Measurements from ENCODE around the gene HHATL. TPM values are rescaled to one million over a fixed set of nuclear protein-coding genes. Genes with fewer than 3 reads are reported as not detected.

The HHATL gene
- total RNA-seq, 3 donors from 2014 or later = 0.70 TPM; not detected in 2

DNA sequence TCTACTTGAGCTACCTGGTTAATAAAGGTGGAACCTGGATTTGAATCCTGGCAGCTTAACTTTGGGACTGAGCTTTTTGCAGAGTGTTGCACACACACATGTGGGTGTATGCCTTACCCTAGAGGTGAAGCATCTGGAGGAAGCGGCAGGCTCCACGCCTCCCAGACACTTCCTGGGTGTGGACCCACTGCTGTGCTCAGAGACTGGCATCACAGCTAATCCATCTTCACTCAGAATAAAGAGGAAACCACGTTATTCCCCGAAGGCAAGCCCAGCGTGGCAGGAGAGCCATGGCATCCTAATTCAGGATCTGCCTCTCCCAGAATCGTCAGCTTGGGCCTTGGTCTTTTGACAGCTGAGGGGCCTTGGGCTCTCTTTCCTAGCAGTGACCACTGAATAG is 45.0 kb upstream of the HHATL start:
- ATAC-seq = peak; percentile 48

DNA sequence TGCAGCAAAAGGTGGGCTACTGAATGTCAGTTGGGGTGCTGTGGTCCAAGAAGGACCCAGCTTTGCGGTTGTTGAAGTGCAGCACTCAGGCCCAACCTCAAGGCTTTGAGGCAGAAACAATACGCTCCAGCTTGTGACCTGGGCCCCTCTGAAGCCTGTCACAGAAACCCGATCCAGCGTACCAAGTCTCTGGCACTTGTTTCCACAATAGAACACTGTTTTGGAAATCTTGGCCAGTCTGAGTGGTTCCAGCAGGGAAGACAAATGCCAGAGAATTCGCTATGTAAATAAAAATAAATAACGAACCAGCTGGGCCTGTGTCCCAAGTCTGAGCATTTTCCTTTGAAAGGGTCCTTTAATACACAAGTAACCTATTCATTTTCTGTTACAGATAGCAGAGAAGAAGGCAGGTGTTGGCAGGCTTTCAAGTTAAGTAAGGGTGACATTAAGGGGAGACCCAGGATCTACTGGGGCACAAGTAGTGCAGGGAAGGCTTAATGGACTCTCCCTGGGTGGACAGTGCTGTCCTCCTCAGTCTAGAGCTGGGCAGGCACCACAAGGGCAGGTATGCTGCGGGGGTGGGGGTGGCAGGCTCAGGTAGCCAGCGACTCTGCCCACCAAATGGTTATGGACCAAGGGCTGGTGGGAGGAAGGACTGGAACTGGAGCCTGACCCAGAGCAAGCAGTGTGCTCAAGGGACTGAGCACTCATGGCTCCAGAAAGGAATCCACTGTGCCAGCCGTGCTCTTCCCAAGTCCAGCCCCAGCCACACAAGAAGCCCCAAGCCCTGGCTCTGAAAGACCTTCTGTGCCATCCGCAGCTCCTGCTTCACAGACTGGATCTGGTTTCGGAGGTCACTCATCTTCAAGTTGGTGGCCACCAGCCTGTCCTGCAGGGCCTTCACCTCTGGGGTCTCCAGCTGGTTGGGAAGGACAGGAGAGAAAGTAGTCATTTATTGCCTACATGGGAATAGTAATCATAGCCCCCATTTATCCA is 44.2 kb upstream of the HHATL start:
- TF ChIP-seq, protein P1, sequence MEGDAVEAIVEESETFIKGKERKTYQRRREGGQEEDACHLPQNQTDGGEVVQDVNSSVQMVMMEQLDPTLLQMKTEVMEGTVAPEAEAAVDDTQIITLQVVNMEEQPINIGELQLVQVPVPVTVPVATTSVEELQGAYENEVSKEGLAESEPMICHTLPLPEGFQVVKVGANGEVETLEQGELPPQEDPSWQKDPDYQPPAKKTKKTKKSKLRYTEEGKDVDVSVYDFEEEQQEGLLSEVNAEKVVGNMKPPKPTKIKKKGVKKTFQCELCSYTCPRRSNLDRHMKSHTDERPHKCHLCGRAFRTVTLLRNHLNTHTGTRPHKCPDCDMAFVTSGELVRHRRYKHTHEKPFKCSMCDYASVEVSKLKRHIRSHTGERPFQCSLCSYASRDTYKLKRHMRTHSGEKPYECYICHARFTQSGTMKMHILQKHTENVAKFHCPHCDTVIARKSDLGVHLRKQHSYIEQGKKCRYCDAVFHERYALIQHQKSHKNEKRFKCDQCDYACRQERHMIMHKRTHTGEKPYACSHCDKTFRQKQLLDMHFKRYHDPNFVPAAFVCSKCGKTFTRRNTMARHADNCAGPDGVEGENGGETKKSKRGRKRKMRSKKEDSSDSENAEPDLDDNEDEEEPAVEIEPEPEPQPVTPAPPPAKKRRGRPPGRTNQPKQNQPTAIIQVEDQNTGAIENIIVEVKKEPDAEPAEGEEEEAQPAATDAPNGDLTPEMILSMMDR (IDR thresholded peaks at IDR 0.05) = no peak
- H3K36me3 ChIP-seq (ENCODE audit: low read depth) = no peaks in the 10 kb centered on the region
- no peaks in the 10 kb centered on the region for H3K9me3 ChIP-seq
- no peak overlapping the region for H3K4me3 ChIP-seq
- H3K4me1 ChIP-seq (ENCODE audit: low read depth) = no peaks in the 10 kb centered on the region
- ATAC-seq (peak; percentile 21), DNase-seq (no peak)
- intact Hi-C loops (cut with DNase I, micrococcal nuclease) = loop anchor here in 1 of 2 donors (10.0 kb wide), 1 partner anchor 92 kb away; the partner anchor contains the start of gene ZBTB47

More for the DNA sequence above, 45.0 kb upstream of the HHATL start:
- Histone ChIP-seq H3K4me1 (ENCODE audit: low read depth) (no peaks in the 10 kb centered on the region), H3K9me3 (no peaks in the 10 kb centered on the region), H3K4me3 (no peak overlapping the region), H3K36me3 (ENCODE audit: low read depth) (no peaks in the 10 kb centered on the region)
- DNase-seq = no peak
- TF ChIP-seq, protein P1 (IDR thresholded peaks at IDR 0.05) = no peak
- intact Hi-C loops (cut with DNase I, micrococcal nuclease) = loop anchor here in 1 of 2 donors (10.0 kb wide), 1 partner anchor 93 kb away; the partner anchor contains the start of gene ZBTB47

DNA sequence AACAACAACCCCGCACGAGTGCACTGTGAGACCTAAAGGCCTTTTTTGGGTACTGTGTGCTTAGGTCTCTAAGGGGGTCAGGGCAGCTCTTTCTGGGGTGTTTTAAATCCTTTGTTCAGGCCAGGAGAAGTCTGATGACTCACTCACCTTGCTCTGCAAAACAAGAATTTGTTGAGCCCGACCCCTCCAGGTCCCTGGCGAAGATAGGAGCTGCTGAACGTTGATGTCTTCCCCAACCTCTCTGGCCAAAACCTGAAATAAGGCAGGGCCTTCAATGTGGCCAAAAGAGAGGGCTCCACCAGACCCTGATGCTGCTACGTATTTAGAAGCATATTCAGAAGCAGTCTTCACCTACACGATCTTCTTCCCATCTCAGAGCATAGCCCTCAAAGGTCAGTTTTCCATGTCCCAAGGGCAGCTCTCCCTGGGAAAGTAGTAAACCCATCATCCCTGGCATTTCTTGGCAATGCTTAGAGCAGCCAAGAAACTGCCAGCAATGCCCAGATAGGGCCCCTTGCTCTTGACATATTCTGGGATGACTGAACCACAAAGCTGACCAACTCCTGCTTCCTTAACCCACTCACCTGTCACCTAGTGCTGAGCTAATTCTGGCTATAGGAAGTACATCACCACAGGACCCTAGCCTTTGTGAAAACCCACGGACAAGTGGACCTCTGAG is 43.3 kb upstream of the HHATL start:
- no peak overlapping the region for H3K4me3 ChIP-seq
- ATAC-seq = no peak
- H3K4me1 ChIP-seq (ENCODE audit: low read depth) = no peaks in the 10 kb centered on the region
- no peak for DNase-seq
- no peaks in the 10 kb centered on the region for H3K36me3 ChIP-seq (ENCODE audit: low read depth)
- intact Hi-C loops (cut with DNase I, micrococcal nuclease) = loop anchor here in 1 of 2 donors (10.0 kb wide), 1 partner anchor 91 kb away; the partner anchor contains the start of gene ZBTB47
- H3K9me3 ChIP-seq = no peaks in the 10 kb centered on the region
- TF ChIP-seq, protein P1 (IDR thresholded peaks at IDR 0.05) = no peak

DNA sequence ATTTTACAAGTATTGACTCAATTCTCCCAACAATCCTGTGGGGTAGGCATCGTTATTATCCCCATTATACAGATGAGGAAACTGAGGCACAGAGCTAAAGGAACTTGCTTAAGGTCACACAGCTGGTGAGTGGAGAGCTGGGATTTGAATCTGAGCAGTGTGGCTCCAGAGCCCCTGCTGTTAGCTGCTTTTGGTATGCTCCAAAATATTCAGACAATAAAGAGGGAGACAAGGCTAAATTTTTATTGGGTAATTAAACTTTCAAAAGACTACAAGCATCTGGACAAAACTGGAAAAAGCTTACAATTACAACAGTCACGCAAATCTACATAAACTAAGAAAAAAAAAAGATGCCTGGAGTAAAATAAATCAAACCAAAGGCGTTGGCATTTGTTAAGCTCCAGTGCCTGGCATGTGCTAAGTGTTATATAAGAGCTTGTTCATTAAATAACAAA is 42.7 kb upstream of the HHATL start:
- intact Hi-C loops (cut with DNase I, micrococcal nuclease) = loop anchor here in 1 of 2 donors (10.0 kb wide), 1 partner anchor 91 kb away; the partner anchor contains the start of gene ZBTB47
- H3K9me3 ChIP-seq = no peaks in the 10 kb centered on the region
- DNase-seq (no peak), ATAC-seq (no peak)
- H3K4me3 ChIP-seq = no peak overlapping the region
- no peaks in the 10 kb centered on the region for H3K4me1 ChIP-seq (ENCODE audit: low read depth)
- H3K36me3 ChIP-seq (ENCODE audit: low read depth) = no peaks in the 10 kb centered on the region
- TF ChIP-seq, protein P1 (IDR thresholded peaks at IDR 0.05) = no peak

DNA sequence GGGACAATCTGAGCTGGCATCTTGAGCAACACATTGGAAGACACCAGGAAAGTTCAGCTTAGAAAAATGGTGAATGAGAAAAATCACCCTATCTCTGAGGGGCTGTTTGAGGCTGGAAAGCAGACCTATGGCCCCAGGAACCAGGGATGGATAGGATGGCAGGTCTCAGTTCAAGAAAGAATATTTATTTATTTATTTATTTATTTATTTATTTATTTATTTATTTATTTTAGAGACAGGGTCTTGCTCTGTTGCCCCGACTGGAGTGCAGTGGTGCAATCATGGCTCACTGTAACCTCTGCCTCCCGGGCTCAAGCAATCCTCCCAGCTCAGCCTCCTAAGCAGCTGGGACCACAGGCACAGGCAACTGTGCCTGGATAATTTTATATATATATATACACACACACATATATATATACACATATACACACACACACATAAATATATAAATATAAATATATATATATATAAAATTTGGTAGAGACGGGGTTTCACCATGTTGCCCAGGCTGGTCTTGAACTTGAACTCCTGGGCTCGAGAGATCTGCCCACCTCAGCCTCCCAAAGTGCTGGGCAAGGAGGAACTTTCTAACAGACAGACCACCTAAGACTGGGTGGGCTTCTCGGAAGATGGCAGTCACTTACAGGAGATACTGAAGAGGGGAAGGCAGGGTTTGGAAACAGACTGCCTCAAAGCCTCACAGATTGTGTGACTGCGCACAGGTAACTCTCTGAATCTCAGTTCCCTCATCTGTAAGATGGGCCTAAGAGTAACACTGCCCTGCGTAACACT is 40.8 kb upstream of the HHATL start:
- Histone ChIP-seq H3K36me3 (ENCODE audit: low read depth) (no peaks in the 10 kb centered on the region), H3K9me3 (no peaks in the 10 kb centered on the region), H3K4me1 (ENCODE audit: low read depth) (no peaks in the 10 kb centered on the region), H3K4me3 (no peak overlapping the region)
- no peak for ATAC-seq
- intact Hi-C loops (cut with DNase I, micrococcal nuclease) = loop anchor here in 1 of 2 donors (10.0 kb wide), 1 partner anchor 89 kb away; the partner anchor contains the start of gene ZBTB47
- TF ChIP-seq, protein P1 (IDR thresholded peaks at IDR 0.05) = no peak
- DNase-seq = no peak

All from mucosa of descending colon (tissue), 3 donors.